Right atrium auricular region (tissue), 2 donors: ENCODE results near the gene OIT3. TPM values are rescaled to one million over a fixed set of nuclear protein-coding genes. Genes with fewer than 3 reads are reported as not detected.

ENCODE experiments used
- DNase-seq: peaks from one replicate; pipeline ENCODE4 v3.0.0-alpha.2; 2019; ENCODE audit warnings: low spot score
- H3K27ac ChIP-seq, 2 donors: fragments of 200-600 bp; sonication (generic); 1 replicate in 1 of 2; 2 replicates in 1 of 2; pipeline ENCODE4 v1.5.1; 2016 to 2019
- H3K27me3 ChIP-seq, 2 donors: fragments of 200-600 bp; sonication (generic); one replicate each; pipeline versions ENCODE4 v1.5.1 to v1.6.0; 2017 to 2019
- H3K36me3 ChIP-seq: fragments of 200-600 bp; sonication (generic); one replicate; pipeline ENCODE4 v1.5.1; 2016
- H3K4me1 ChIP-seq, 2 donors: fragments of 200-600 bp; sonication (generic); one replicate each; pipeline versions ENCODE4 v1.5.1 to v1.6.0; 2017 to 2019
- H3K4me3 ChIP-seq, 2 donors: fragments of 200-600 bp; sonication (generic); 1 replicate in 1 of 2; 2 replicates in 1 of 2; pipeline ENCODE4 v1.5.1; 2017 to 2019; ENCODE audit warnings: mild to moderate bottlenecking in 1 of 2, moderate library complexity in 1 of 2
- H3K9me3 ChIP-seq, 2 donors: fragments of 200-600 bp; sonication (generic); one replicate each; pipeline ENCODE4 v1.5.1; 2019
- total RNA-seq, 2 donors: library from RNA; depleted of rRNA; stranded (reverse); fragments of >200 nt; gene quantifications; one replicate each; pipeline ENCODE4 v1.1.0, GENCODE V29; 2016
- TF ChIP-seq, protein P1 (sequence below), 2 donors: fragments of 200-600 bp; sonication (generic); IDR thresholded peaks; one replicate each; pipeline ENCODE4 v1.5.1; 2019; ENCODE audit warnings: antibody characterized with exemption in 2 of 2

OIT3 gene
- total RNA-seq, 2 donors from 2014 or later = 0.30 to 0.67 TPM

- TF ChIP-seq, protein P1, sequence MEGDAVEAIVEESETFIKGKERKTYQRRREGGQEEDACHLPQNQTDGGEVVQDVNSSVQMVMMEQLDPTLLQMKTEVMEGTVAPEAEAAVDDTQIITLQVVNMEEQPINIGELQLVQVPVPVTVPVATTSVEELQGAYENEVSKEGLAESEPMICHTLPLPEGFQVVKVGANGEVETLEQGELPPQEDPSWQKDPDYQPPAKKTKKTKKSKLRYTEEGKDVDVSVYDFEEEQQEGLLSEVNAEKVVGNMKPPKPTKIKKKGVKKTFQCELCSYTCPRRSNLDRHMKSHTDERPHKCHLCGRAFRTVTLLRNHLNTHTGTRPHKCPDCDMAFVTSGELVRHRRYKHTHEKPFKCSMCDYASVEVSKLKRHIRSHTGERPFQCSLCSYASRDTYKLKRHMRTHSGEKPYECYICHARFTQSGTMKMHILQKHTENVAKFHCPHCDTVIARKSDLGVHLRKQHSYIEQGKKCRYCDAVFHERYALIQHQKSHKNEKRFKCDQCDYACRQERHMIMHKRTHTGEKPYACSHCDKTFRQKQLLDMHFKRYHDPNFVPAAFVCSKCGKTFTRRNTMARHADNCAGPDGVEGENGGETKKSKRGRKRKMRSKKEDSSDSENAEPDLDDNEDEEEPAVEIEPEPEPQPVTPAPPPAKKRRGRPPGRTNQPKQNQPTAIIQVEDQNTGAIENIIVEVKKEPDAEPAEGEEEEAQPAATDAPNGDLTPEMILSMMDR (IDR thresholded peaks at IDR 0.05) = no peak
- Histone ChIP-seq H3K4me3 (no peak overlapping the region), H3K4me1 (no peaks in the 10 kb centered on the region), H3K27ac (no peak overlapping the region), H3K9me3 (no peaks in the 10 kb centered on the region), H3K27me3 (no peaks in the 10 kb centered on the region), H3K36me3 (peaks cover 4% of the 10 kb centered on the region)
- no peak for DNase-seq
These were observed 36.7 kb downstream of the OIT3 start for GRCh38 chr10:72930276-72930675.

- Histone ChIP-seq H3K9me3 (no peaks in the 10 kb centered on the region), H3K36me3 (peaks cover 4% of the 10 kb centered on the region), H3K4me1 (no peaks in the 10 kb centered on the region), H3K27ac (no peak overlapping the region), H3K27me3 (no peaks in the 10 kb centered on the region), H3K4me3 (no peak overlapping the region)
- TF ChIP-seq, protein P1 (IDR thresholded peaks at IDR 0.05) = no peak
- DNase-seq = no peak
These were observed 38.9 kb downstream of the OIT3 start for GRCh38 chr10:72932259-72933015.

DNA sequence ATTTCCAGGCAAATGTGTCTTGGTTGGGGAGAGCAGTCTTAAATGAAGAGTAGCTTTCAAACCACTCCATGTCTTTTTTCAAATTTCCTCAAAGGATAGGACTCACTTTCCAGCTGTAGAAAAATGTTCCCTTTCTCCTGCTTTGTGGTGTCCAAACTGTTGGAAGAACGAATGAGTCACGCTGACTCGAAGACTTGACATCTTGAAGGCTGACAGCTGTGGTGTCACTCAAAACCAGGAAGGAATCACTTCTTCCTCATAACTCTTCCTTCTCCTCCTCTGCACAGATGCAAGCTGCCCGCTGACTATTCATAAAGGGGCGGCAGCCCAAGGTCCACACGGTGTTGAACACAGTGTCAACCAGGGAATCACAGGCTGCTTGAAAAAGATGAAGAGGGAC, 41.8 kb downstream of the OIT3 start:
- Histone ChIP-seq H3K36me3 (peaks cover 4% of the 10 kb centered on the region), H3K27me3 (no peaks in the 10 kb centered on the region), H3K9me3 (no peaks in the 10 kb centered on the region), H3K27ac (no peak overlapping the region), H3K4me3 (no peak overlapping the region), H3K4me1 (peaks cover 0 to 5% of the 10 kb centered on the region in 2 donors)
- TF ChIP-seq, protein P1 (IDR thresholded peaks at IDR 0.05) = no peak
- no peak for DNase-seq

GRCh38 chr10:72943498-72944234, 50.1 kb downstream of the OIT3 start:
- Histone ChIP-seq H3K4me3 (no peak overlapping the region), H3K9me3 (no peaks in the 10 kb centered on the region), H3K36me3 (no peaks in the 10 kb centered on the region), H3K27me3 (no peaks in the 10 kb centered on the region), H3K27ac (no peak overlapping the region), H3K4me1 (peaks cover 0 to 5% of the 10 kb centered on the region in 2 donors)
- no peak for DNase-seq
- TF ChIP-seq, protein P1 (IDR thresholded peaks at IDR 0.05) = no peak

- TF ChIP-seq, protein P1 (IDR thresholded peaks at IDR 0.05) = no peak
- Histone ChIP-seq H3K36me3 (no peaks in the 10 kb centered on the region), H3K27ac (no peak overlapping the region), H3K9me3 (no peaks in the 10 kb centered on the region), H3K27me3 (no peaks in the 10 kb centered on the region), H3K4me1 (no peaks in the 10 kb centered on the region), H3K4me3 (no peak overlapping the region)
- no peak for DNase-seq
These were observed 53.4 kb downstream of the OIT3 start for GRCh38 chr10:72946963-72947362.
